C4-2B (cell line): ENCODE measurements around the gene INPP5J.

Experiments used
- CTCF ChIP-seq: fragments of 450-650 bp; conservative IDR thresholded peaks from 2 replicates; pipeline ENCODE4 v1.5.1; 2017; ENCODE audit warnings: mild to moderate bottlenecking
- ZFX ChIP-seq: fragments of 450-650 bp; IDR thresholded peaks from 2 replicates; pipeline ENCODE4 v1.6.1; 2017

GRCh38 chr22:31103899-31104694, 18.7 kb upstream of the INPP5J start:
- TF ChIP-seq CTCF: no peak
- TF ChIP-seq ZFX: no peak
